Measurements from ENCODE around the gene CCDC198.

The CCDC198 gene

DNA sequence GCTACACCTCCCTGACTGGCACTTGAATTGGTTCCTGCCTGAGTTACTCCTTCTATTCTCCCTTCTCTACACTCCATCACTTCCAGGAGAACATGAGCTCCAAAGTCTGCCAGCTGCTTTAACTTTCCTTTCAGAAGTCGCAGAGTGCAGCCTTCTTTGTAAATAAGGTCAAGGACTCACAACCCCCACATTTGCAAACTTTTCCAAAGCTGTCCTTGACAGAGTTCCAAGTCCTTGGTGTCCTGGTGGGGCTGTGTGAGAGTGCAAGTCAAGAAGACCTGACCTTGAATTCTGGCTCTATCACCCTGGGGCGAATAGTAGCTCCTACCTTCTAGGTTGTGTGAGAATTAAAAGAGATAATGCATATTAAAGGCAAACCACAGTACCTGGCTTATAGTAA lies 15.6 kb downstream of the CCDC198 start:
- DNase-seq (ENCODE audit: low read depth in 2 of 2): no peak
- TF ChIP-seq CTCF (IDR thresholded peaks at IDR 0.05; ENCODE audit: low read depth, low read length): no peak
- H3K4me3 ChIP-seq (replicated peaks in 1 of 2; ENCODE audit: low read depth in 2 of 2, low read length in 2 of 2): no peak overlapping the region

DNA sequence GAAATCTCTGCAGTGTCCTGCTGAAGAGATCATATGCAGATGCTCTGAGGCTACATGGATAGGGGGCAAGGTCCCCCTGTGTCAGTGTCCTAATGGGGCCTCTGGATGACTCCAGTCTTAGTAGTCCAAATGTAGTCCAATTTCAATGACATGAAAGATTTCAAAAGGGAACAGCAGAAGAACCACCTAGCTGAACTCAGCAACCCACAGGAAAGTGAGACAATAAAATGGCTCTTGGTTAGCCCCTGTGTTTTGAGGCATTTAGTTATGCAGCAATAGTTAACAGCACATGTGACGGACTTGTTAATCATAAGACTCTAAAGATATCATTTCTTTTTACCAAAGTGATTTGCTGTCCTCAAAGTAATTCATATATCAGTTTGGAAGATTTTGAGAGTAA lies 22.7 kb downstream of the CCDC198 start:
- no peak overlapping the region for H3K4me3 ChIP-seq (replicated peaks in 1 of 2; ENCODE audit: low read depth in 2 of 2, low read length in 2 of 2)
- DNase-seq (ENCODE audit: low read depth in 2 of 2): no peak
- no peak for TF ChIP-seq CTCF (IDR thresholded peaks at IDR 0.05; ENCODE audit: low read depth, low read length)

- no peak for DNase-seq (ENCODE audit: low read depth in 2 of 2)
- no peak for TF ChIP-seq CTCF (IDR thresholded peaks at IDR 0.05; ENCODE audit: low read depth, low read length)
- H3K4me3 ChIP-seq (replicated peaks in 1 of 2; ENCODE audit: low read depth in 2 of 2, low read length in 2 of 2): no peak overlapping the region
Observed at GRCh38 chr14:57464008-57464730, 29.5 kb downstream of the CCDC198 start.

- no peak for DNase-seq (ENCODE audit: low read depth in 2 of 2)
- no peak overlapping the region for H3K4me3 ChIP-seq (replicated peaks in 1 of 2; ENCODE audit: low read depth in 2 of 2, low read length in 2 of 2)
- TF ChIP-seq CTCF (IDR thresholded peaks at IDR 0.05; ENCODE audit: low read depth, low read length): no peak
Observed at GRCh38 chr14:57462551-57462950, 31.1 kb downstream of the CCDC198 start.

GRCh38 chr14:57461777-57462320 lies 31.8 kb downstream of the CCDC198 start:
- no peak for TF ChIP-seq CTCF (IDR thresholded peaks at IDR 0.05; ENCODE audit: low read depth, low read length)
- H3K4me3 ChIP-seq (replicated peaks in 1 of 2; ENCODE audit: low read depth in 2 of 2, low read length in 2 of 2): no peak overlapping the region
- DNase-seq (ENCODE audit: low read depth in 2 of 2): no peak

DNA sequence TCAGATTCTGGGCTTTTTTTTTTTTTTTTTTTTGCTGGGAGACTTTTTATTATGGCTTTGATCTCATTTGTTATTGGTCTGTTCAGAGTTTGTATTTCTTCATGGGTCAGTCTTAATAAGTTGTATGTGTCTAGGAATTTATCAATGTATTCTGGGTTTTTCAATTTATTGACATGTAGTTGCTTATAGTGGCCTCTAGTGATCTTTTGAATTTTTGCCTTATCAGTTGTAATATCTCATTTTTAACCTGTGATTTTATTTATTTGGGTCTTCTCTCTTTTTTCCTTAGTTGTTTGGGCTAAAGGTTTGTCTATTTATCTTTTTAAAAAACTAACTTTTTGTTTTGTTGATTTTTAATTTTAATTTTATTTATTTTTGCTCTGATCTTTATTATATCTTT lies 57.7 kb downstream of the CCDC198 start:
- H3K4me3 ChIP-seq (replicated peaks in 1 of 2; ENCODE audit: low read depth in 2 of 2, low read length in 2 of 2): no peak overlapping the region
- no peak for DNase-seq (ENCODE audit: low read depth in 2 of 2)
- TF ChIP-seq CTCF (IDR thresholded peaks at IDR 0.05; ENCODE audit: low read depth, low read length): peak; percentile 1
